Inflammatory macrophage treated with lipopolysaccharide for 1 hour (primary cell): ENCODE data around the gene CD72.

ENCODE experiments used
- DNase-seq, 2 donors: peaks; one replicate each; pipeline ENCODE4 v3.0.0-alpha.2; 2020 to 2022

The CD72 gene

GRCh38 chr9:35618325-35618727 lies at the start of gene CD72:
Gene CD72 (minus strand): TSS chr9:35618413. CDS start chr9:35618303, 110 bp downstream.
- peak; percentile 44 to 47 for DNase-seq

GRCh38 chr9:35667939-35668338 lies 49.7 kb upstream of the CD72 start:
- no peak for DNase-seq

GRCh38 chr9:35666549-35666948 lies 48.3 kb upstream of the CD72 start:
- DNase-seq: no peak

GRCh38 chr9:35666045-35666444 lies 47.8 kb upstream of the CD72 start:
- DNase-seq: no peak

GRCh38 chr9:35665471-35665818 lies 47.2 kb upstream of the CD72 start:
- no peak for DNase-seq

GRCh38 chr9:35664531-35665470 lies 46.6 kb upstream of the CD72 start, which contains the start of gene ARHGEF39:
Gene ARHGEF39 (minus strand): TSS chr9:35665195. CDS start chr9:35665169, 26 bp downstream.
- peak; percentile 67 to 80 for DNase-seq

GRCh38 chr9:35662437-35662836 lies 44.2 kb upstream of the CD72 start:
- DNase-seq: no peak

GRCh38 chr9:35661756-35662350 lies 43.6 kb upstream of the CD72 start:
- no peak for DNase-seq

GRCh38 chr9:35660966-35661415 lies 42.8 kb upstream of the CD72 start:
- no peak for DNase-seq

- no peak for DNase-seq
Measured at GRCh38 chr9:35659340-35659739, 41.1 kb upstream of the CD72 start.

GRCh38 chr9:35658968-35659220 lies 40.7 kb upstream of the CD72 start:
- peak; percentile 16 to 42 for DNase-seq

- peak; percentile 80 to 92 for DNase-seq
Measured at GRCh38 chr9:35658137-35658967, 40.1 kb upstream of the CD72 start, which contains the start of gene CCDC107. Gene CCDC107 (plus strand): TSS chr9:35658292. CDS start chr9:35658380, 88 bp downstream.

GRCh38 chr9:35657546-35658136 lies 39.4 kb upstream of the CD72 start, which contains the start of gene RMRP:
Gene RMRP (minus strand): TSS chr9:35658019.
- DNase-seq: peak; percentile 98 to 99

GRCh38 chr9:35656831-35657545 lies 38.8 kb upstream of the CD72 start:
- DNase-seq: no peak

- no peak for DNase-seq
Measured at GRCh38 chr9:35656348-35656747, 38.1 kb upstream of the CD72 start.

GRCh38 chr9:35653611-35654010 lies 35.4 kb upstream of the CD72 start:
- DNase-seq: no peak

GRCh38 chr9:35652829-35653209 lies 34.6 kb upstream of the CD72 start:
- DNase-seq: no peak

- peak; percentile 87 for DNase-seq
Measured at GRCh38 chr9:35651956-35652828, 34.0 kb upstream of the CD72 start.

- no peak for DNase-seq
Measured at GRCh38 chr9:35650341-35651158, 32.3 kb upstream of the CD72 start, which contains the start of gene SIT1. Gene SIT1 (minus strand): TSS chr9:35650931. CDS start chr9:35650853, 78 bp downstream.
